GM18499 (cell line): Measurements from ENCODE around the gene CAPN3.

Source experiments
- ATAC-seq: cut with Tn5 transposase; IDR thresholded peaks from one replicate; pipeline ENCODE4 v1.9.1; 2021; ENCODE audit warnings: moderate number of reproducible peaks; ENCODE audit not compliant: insufficient read depth, unreplicated experiment

Gene CAPN3

DNA sequence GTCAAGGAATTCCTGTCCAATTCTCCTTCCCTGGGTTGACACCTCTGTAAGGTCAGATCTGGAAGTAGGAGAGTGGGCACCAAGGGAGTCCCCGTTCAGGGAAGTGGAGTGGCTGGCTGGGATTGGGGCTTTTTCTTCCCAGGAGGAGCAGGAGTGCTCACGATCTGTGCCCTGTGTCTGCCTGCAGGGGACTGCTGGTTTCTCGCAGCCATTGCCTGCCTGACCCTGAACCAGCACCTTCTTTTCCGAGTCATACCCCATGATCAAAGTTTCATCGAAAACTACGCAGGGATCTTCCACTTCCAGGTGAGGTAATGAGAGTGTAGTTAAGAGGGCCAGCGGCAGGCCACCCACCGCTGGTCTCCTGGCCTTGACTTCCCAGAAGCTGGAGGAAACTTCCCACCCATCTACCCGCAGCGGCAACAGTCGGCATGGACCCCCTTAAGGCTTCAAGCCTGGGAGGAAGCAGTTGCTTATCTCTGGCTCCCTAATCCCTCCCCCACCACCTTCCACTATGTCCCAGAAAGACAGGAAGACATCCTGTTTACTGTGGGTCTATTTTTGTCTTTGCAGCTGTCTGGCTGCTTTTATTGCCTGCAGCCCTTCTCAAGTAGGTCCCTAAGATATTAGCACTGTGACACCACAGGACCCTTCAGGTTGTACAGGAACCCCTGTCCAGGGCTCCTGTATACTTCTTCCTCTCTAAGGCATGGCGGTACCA is 26.8 kb downstream of the CAPN3 start:
- ATAC-seq, result no peak

DNA sequence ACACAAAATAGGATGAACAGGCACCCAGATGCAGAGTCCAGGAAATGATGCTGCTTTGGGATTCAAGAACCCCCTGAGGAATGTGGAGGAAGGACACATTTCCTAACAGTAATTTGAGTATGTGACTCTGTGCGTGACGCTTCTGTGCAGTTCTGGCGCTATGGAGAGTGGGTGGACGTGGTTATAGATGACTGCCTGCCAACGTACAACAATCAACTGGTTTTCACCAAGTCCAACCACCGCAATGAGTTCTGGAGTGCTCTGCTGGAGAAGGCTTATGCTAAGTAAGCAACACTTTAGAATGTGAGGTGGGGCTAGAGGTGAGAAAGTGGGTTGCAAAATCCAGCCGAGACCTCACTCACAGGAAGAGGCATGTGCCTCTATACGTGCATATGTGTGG is 28.3 kb downstream of the CAPN3 start:
- no peak for ATAC-seq

DNA sequence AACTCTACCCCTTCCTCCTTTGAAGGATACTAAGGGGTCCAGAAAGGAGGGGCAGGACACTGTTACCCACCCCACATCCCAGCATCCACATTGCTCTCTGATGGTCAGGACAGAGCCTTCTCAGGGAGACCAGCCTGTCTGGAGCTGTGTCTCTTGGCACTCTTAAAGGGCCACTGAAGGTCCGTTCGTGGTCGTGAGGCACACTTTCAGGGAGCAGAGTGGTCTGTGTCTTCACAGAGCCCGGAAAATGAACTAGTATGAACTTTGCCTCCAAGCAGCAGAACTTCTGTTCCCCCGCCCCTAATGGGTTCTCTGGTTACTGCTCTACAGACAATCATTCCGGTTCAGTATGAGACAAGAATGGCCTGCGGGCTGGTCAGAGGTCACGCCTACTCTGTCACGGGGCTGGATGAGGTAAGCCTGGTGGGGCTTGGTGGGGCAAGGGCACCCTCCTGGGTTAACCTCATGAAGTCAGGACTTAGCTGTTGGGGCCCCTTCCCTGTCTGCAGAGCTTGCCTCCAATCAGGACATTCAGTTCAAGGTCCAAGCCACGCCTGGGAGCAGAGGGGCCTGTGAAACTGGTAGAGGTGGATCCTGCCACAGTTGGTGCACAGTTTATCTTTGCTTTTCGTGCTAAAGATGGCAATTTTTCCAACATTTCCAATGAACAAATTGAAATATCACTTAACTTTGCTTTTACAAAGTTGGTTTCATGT is 33.2 kb downstream of the CAPN3 start:
- no peak for ATAC-seq

DNA sequence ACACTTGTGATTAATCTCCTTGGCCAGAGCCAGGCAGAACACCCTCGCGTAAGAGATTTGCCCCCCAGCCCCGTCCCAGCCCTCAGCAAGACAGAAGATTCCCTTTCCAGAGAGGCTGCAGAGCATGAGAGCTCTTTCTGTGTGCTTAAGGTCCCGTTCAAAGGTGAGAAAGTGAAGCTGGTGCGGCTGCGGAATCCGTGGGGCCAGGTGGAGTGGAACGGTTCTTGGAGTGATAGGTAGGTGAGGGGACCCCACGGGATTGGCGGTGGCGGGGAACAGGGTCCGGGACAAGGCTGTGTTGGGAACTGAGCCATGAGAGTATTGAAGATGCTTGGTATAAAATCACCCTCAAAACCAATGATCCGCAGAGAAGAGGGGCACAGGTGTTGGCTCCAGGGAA is 34.8 kb downstream of the CAPN3 start:
- no peak for ATAC-seq

DNA sequence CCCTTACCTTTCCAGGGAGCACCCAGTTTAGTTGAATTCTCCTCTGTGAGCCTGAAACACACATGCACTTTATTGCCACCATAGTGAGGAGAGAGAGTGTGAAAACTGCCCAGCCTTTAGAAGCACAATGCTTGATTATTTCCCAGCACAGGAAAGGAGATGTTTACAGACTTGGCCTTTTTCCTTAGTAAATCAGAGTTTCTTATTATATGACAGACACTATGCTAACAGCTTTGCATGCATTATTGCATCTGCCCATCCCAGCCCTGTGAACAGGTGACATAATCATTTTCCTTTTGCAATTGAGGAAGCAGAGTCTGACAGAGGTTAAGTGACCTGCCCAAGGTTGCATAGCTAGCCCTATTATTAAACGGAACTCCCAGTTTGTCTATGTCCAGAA is 36.5 kb downstream of the CAPN3 start:
- no peak for ATAC-seq

DNA sequence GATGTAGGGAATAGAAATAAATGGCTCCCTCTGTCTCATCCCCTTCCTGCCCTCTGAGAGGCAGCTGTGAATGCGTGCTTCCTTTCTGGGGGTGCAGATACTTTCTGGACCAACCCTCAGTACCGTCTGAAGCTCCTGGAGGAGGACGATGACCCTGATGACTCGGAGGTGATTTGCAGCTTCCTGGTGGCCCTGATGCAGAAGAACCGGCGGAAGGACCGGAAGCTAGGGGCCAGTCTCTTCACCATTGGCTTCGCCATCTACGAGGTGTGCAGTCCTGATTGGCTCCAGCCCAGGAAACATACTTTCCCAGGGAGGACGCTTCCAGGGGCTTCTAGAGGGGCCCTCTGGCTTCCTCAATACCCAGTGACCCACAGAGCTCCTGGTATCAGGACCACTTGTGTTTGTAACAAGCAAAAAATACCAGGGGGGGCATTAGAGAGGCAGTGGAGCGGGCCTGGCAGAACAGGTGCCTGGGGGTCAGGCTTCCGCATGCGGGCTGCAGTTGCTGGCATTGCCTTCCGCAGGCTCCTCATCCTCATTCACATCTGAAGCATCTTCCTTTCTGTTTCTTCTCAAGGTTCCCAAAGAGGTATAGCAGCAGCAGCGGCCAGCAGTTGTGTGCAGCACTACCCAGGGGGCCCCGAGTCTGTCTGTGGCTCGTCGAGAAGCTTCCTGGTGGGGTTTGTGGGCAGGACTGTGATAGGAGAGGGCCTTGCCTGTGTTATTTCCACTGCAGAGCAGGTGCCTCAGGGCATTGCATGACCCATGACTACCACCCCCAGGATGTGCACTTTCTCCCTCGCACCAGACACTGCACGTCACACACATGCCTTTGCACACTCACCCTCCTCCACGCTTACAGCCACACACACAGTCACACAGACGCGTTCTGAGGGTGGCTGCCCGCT is 42.5 kb downstream of the CAPN3 start:
- no peak for ATAC-seq

DNA sequence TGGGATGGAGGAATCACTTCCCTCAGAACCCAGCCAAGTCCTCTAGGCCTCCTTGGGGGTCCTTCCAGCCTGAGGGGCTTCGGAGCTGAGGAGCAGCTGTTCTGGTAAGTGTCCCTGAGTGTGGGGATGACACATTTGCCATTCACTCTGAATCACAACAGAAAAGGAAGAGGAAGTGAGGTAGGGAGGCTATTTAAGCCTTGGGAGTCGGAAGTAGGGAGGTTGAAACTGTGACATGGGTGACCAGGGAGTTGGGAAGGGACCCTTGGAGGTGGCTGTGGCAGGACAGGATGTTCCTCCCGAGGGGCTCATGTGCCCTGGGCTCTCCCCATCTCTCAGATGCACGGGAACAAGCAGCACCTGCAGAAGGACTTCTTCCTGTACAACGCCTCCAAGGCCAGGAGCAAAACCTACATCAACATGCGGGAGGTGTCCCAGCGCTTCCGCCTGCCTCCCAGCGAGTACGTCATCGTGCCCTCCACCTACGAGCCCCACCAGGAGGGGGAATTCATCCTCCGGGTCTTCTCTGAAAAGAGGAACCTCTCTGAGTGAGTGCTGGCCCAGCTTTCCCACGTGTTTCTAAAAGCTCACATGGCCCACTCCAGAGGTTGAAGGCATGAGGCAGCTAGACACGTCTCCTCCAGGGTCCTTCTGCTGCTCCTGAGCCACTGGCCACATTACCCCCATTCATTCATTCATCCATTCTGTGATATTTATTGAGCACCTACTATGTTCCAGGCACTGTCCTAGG is 43.3 kb downstream of the CAPN3 start:
- ATAC-seq, result no peak

DNA sequence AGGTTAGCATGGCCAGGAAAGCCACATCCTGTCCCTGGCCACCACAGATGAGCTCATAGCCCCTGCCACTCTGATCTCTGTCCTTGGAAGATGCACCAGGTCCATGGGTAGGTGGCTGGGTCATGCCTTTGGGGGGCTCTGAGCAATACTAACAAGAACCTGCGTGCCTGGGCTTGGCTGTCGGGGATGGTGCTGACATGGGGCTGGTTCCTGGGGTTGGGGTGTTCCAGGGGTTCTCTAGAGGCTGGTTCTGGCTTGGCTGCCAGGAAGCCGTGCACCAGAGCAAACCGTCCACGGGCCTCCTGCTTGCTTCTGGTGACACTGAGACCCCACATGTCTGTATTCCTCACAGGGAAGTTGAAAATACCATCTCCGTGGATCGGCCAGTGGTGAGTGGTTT is 44.1 kb downstream of the CAPN3 start:
- no peak for ATAC-seq

DNA sequence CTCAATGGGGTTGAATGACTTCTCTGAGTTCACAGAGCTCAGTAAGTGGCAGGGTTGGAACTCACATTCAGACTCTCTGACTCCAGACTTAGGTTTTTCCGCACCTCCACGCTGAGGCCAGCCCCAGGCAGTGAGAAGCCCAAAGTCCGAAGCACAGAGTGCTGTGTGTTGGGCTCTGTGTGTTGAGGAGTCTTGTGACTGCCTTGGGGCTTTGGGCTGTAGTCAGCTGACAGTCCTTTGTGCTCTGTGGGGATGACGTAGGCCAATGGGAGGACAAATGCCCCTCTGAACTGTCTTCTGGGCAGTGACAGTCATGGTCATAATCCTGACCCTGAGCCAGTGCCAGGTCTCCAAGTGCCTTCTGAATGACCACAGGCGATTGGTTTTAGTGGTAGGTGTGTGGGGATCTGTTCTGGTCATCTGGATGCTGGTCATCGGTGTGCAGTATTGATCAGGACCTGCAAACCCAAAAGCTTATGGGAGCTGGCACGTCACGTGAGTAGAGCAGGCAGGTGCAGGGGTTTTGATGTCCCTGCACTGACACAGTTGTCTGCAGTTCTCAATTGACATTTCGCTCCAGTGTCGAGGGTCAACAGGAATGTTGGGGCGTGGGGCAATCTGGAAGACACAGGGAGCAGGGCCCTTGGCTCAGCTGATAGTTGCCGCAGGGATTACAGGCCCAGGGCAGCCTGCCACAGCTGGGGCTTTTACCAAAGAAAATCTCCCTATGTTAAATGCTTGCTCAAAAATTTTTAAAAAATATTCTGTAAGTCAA is 45.3 kb downstream of the CAPN3 start:
- no peak for ATAC-seq

DNA sequence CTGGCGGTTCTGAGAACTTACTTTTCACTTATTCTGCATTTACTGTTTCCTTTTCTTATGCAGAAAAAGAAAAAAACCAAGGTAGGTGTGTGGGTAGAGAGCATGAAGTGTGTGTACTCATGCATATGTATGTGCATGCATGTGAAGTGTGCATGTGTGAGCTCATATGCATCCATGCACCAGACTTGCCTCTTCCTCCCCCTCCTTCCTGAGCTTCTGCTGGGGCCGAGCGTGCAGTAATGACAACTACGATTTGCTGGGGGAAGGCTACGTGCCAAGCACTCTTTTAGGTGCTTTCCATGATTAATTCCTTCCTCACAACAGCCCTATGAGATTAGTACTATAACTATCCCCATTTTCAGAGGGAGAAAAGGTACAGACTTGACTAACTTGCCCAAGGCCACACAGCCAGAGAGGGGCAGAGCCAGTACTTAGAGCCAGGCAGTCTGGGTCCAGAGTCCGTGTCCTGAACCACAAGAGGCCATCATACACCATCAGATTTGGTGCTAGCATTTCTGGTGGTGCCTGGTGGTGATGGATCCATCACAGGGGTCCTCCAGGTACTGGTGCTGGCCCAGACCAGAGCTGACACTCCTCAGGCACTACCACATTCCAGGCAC is 46.7 kb downstream of the CAPN3 start:
- ATAC-seq, result no peak

DNA sequence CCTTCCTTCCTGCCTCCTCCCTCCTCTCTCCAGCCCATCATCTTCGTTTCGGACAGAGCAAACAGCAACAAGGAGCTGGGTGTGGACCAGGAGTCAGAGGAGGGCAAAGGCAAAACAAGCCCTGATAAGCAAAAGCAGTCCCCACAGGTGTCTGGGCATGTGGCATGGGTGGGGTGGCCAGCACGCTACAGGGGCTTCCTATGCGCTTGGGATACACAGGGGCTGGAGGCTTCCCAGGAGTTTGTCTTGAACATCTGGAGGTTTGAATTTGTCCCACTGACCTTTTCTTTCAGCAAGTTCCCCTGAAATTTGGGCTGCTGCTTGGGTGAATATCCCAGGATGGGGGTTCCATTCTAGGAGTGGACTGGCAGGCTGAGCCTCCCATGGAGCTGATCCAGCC is 48.9 kb downstream of the CAPN3 start:
- no peak for ATAC-seq

DNA sequence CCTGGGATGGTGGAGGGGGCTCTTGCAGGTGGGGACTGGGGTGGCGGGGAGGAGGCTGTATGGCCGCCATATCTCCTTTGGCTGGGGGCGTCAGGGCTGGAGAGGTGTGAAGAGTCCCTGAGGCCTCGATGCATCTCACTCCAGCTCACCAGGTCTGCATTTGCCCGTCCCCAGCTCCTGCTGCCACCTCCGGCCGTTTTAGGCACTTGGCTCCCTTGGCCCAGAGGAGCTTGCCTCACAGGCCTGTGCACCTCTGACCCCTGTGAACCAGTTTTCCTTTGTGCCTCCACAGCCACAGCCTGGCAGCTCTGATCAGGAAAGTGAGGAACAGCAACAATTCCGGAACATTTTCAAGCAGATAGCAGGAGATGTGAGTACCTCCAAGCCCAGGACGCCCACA is 49.7 kb downstream of the CAPN3 start:
- ATAC-seq, result no peak

DNA sequence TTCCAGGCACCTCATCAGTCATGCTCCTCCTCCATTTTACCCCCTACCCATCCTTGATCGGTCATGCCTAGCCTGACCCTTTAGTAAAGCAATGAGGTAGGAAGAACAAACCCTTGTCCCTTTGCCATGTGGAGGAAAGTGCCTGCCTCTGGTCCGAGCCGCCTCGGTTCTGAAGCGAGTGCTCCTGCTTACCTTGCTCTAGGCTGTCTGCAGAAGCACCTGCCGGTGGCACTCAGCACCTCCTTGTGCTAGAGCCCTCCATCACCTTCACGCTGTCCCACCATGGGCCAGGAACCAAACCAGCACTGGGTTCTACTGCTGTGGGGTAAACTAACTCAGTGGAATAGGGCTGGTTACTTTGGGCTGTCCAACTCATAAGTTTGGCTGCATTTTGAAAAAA is 52.6 kb downstream of the CAPN3 start:
- ATAC-seq, result no peak

DNA sequence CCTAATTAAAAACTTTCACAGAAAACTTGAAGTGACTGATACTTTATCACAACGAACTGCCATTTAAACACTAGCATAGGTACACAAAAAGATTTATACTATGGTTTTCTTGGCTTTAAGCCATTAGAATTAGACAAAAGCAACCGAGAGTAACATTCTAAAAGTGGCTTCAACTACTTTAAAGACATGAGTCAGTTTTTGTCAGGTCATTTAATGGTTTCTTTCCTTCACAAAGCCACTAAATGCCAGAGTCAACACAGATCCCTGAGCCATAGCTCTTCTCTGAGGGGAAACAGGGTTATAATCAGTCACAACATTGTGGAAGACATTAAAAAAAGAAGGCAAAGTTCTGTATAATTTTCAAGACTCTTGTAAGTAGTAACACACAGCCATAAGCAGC is 54.6 kb downstream of the CAPN3 start:
- no peak for ATAC-seq

DNA sequence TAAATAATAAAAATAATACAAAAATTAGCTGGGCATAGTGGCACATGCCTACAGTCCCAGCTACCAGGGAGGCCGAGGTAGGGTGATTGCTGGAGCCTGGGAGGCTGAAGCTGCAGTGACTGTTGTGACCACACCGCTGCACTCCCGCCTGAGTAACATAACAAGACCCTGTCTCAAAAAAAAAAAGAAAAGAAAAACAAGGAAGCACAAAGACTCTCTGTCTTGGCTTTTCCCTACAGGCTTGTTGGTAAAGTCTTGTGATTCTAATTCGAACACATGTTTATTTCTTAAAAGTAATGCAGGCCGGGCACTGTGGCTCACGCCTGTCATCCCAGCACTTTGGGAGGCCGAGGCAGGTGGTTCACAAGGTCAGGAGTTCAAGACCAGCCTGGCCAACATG is 60.1 kb downstream of the CAPN3 start:
- no peak for ATAC-seq

DNA sequence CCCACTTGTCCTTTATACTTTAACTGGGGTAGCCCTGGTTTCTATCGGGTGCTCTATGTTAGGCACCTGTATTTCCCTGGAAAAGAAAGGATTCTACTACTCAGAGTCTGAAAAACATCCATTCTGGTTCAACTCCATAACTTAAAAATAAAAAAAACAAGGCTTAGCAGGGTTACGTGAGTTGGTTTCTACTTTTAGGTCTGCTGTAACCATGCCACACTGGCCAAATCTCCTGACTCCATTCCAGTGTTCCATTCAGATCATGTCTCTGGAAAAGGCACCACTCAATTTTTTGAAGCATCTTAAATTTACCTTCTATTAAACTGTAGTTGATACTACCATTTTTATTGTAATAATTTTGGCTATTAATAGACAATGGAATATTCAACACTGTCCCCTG is 62.1 kb downstream of the CAPN3 start:
- no peak for ATAC-seq

DNA sequence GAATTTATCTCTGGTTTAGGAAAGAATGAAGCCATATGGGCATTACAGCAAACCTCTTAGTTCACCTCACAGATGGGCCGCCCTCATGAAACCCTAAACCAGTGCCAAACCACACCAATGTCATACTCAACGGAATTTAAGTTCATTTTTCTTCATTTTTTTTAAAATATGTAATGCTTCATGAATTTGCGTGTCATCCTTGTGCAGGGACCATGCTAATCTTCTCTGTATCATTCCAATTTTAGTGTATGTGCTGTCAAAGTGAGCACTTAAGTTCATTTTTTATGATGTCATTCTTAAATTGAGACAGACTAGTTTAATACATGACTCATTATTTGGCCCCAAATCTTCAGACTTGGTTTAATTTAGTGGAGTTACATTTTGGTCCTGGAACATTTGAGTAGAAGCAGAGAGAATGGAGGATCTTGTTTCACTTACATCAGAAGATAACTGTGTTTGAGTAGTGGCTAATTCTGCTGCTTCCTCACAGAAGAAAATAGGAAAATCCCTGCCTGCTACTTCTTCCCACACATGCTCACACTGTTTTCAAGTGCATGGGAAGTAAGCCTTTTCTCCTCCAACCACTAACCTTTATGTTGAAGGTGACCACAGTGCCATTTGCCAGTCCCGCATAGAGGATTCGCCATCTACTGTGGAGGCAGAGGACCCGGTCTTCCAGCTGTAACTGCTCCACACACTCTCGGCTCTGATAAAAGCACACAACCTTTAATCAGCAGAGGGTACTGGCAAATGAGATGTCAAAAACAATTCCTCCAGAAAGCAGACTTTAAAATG is 68.3 kb downstream of the CAPN3 start:
- ATAC-seq, result no peak

DNA sequence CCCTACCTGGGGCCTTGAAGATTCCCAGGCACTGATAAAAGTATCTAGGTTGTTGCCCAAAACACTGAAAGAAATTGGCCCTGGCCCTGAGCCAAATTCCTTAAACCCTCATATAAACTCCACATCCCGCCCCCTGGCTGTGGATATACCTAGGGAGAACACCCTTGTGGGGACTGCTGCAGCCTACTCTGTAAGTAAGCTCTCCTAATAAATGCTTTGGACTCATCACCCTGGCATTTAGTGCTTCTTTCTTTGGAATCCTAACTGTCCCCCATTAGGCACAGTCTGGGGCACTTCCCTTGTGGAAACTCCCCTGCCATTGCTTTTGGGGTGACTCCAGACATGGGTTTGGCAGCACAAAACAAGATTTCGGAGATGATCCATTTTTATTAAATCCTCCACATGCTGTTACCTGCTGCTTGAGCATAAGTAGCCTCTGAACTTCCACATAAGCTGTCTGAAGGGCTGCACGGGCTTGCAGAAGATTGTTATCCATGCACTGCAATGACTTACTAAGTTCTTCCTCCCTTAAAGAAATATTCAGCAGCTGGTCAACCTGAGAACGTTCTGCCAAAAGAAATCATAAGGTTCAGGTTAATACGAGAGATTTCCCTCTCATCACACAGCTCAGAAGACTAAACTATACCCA is 85.2 kb downstream of the CAPN3 start:
- no peak for ATAC-seq
